Measurements from ENCODE around the gene UFD1. TPM values are rescaled to one million over a fixed set of nuclear protein-coding genes. Genes with fewer than 3 reads are reported as not detected.

The UFD1 gene
- total RNA-seq, 2 experiments from 2014 or later, result 68.5 to 77.4 TPM

- H3K27ac Mint-ChIP-seq, result no peak overlapping the region
- no peak for TF ChIP-seq CTCF (IDR thresholded peaks at IDR 0.05)
- H3K27me3 Mint-ChIP-seq, result peaks cover 31% of the 10 kb centered on the region
- Histone ChIP-seq H3K36me3 (ENCODE audit: insufficient read depth, low read length) (no peaks in the 10 kb centered on the region), H3K4me3 (ENCODE audit: low read length) (no peak overlapping the region), H3K4me1 (ENCODE audit: insufficient read depth, low read length) (peaks cover 21% of the 10 kb centered on the region), H3K9me3 (ENCODE audit: control insufficient read depth in 1 of 2, insufficient read depth in 1 of 2, low read length in 2 of 2) (peaks cover 0 to 8% of the 10 kb centered on the region in 2 experiments), H3K27me3 (ENCODE audit: control insufficient read depth in 1 of 2, insufficient read depth in 2 of 2, low read length in 2 of 2) (peaks cover 18 to 34% of the 10 kb centered on the region in 2 experiments), H3K27ac (ENCODE audit: low read depth in 1 of 2, low read length in 2 of 2) (no peak overlapping the region)
- ChIA-PET POLR2A (no interaction called here), CTCF (no interaction called here)
- no peaks in the 10 kb centered on the region for H3K36me3 Mint-ChIP-seq (ENCODE audit: low read depth)
- peak overlapping the region; percentile 71 for H3K4me3 Mint-ChIP-seq
- DNase-seq, result no peak
- H3K4me1 Mint-ChIP-seq (ENCODE audit: low read depth), result peaks cover 5% of the 10 kb centered on the region
- H3K9me3 Mint-ChIP-seq, result no peaks in the 10 kb centered on the region
- intact Hi-C loops (cut with DNase I, micrococcal nuclease), result no loop called here
- ATAC-seq (ENCODE audit: poor library complexity), result no peak
Measured at GRCh38 chr22:19525116-19525660, 46.2 kb upstream of the UFD1 start.

GRCh38 chr22:19524170-19525115 lies 45.5 kb upstream of the UFD1 start, which contains the start of gene CLDN5:
TSS of gene CLDN5 (minus strand) at chr22:19524410. CDS start at chr22:19524255, 155 bp downstream.
- CTCF ChIA-PET, result no interaction called here
- no peak for ATAC-seq (ENCODE audit: poor library complexity)
- peaks cover 18 to 34% of the 10 kb centered on the region in 2 experiments for H3K27me3 ChIP-seq (ENCODE audit: control insufficient read depth in 1 of 2, insufficient read depth in 2 of 2, low read length in 2 of 2)

More at GRCh38 chr22:19524170-19525115, 45.5 kb upstream of the UFD1 start, which contains the start of gene CLDN5:
- DNase-seq, result no peak
- TF ChIP-seq CTCF (IDR thresholded peaks at IDR 0.05), result no peak
- Histone ChIP-seq H3K36me3 (ENCODE audit: insufficient read depth, low read length) (no peaks in the 10 kb centered on the region), H3K9me3 (ENCODE audit: control insufficient read depth in 1 of 2, insufficient read depth in 1 of 2, low read length in 2 of 2) (peaks cover 0 to 8% of the 10 kb centered on the region in 2 experiments), H3K27ac (ENCODE audit: low read depth in 1 of 2, low read length in 2 of 2) (no peak within 1 kb of the TSS), H3K4me1 (ENCODE audit: insufficient read depth, low read length) (peaks cover 21% of the 10 kb centered on the region), H3K4me3 (ENCODE audit: low read length) (peak within 1 kb of the TSS; percentile 10)
- H3K27me3 Mint-ChIP-seq, result peaks cover 31% of the 10 kb centered on the region
- no peaks in the 10 kb centered on the region for H3K9me3 Mint-ChIP-seq
- POLR2A ChIA-PET, result no interaction called here
- H3K4me1 Mint-ChIP-seq (ENCODE audit: low read depth), result peaks cover 5% of the 10 kb centered on the region
- H3K4me3 Mint-ChIP-seq, result peak within 1 kb of the TSS; percentile 71
- no peak within 1 kb of the TSS for H3K27ac Mint-ChIP-seq
- no peaks in the 10 kb centered on the region for H3K36me3 Mint-ChIP-seq (ENCODE audit: low read depth)
- intact Hi-C loops (cut with DNase I, micrococcal nuclease), result no loop called here

Data from CD4-positive, alpha-beta T cell (primary cell).